Bronchial epithelial cell (primary cell): ENCODE results near the gene DAAM1. TPM values are rescaled to one million over a fixed set of nuclear protein-coding genes. Genes with fewer than 3 reads are reported as not detected.

ENCODE experiments used
- DNase-seq: peaks from one replicate; pipeline ENCODE4 v3.0.0-alpha.2; 2010; ENCODE audit warnings: low read depth
- FAIRE-seq: peaks from 2 replicates; lab custom pipeline; 2011; peaks lifted over from hg19 to GRCh38; lab: Jason Lieb, UNC
- H3K27me3 ChIP-seq: 2 replicates; pipeline ENCODE4 v1.5.1; 2011; ENCODE audit warnings: low read length; ENCODE audit not compliant: control insufficient read depth, insufficient read depth
- H3K36me3 ChIP-seq: 2 replicates; pipeline ENCODE4 v1.5.1; 2011; ENCODE audit warnings: low read length; ENCODE audit not compliant: control insufficient read depth, insufficient read depth
- H3K4me3 ChIP-seq: 2 replicates; pipeline ENCODE4 v1.5.1; 2011; ENCODE audit warnings: mild to moderate bottlenecking, low read depth, low read length, control low read depth
- total RNA-seq: library from RNA; depleted of rRNA; stranded (reverse); fragments of >200 nt; gene quantifications from 2 replicates; pipeline ENCODE4 v1.2.1, GENCODE V29; 2014
- TF ChIP-seq, protein P1 (sequence below): IDR thresholded peaks from 2 replicates; pipeline ENCODE4 v1.5.1; 2011; ENCODE audit warnings: mild to moderate bottlenecking, moderate library complexity, low read length, control low read depth, inconsistent platforms; ENCODE audit not compliant: insufficient read depth, severe bottlenecking

DAAM1 gene
- total RNA-seq, 1 donor from 2014 or later: 16.6 TPM

- H3K27me3 ChIP-seq: no peaks in the 10 kb centered on the region
- no peak overlapping the region for H3K4me3 ChIP-seq
- DNase-seq (no peak), FAIRE-seq (no peak)
- no peaks in the 10 kb centered on the region for H3K36me3 ChIP-seq
- TF ChIP-seq, protein P1, sequence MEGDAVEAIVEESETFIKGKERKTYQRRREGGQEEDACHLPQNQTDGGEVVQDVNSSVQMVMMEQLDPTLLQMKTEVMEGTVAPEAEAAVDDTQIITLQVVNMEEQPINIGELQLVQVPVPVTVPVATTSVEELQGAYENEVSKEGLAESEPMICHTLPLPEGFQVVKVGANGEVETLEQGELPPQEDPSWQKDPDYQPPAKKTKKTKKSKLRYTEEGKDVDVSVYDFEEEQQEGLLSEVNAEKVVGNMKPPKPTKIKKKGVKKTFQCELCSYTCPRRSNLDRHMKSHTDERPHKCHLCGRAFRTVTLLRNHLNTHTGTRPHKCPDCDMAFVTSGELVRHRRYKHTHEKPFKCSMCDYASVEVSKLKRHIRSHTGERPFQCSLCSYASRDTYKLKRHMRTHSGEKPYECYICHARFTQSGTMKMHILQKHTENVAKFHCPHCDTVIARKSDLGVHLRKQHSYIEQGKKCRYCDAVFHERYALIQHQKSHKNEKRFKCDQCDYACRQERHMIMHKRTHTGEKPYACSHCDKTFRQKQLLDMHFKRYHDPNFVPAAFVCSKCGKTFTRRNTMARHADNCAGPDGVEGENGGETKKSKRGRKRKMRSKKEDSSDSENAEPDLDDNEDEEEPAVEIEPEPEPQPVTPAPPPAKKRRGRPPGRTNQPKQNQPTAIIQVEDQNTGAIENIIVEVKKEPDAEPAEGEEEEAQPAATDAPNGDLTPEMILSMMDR: no peak
Observed at GRCh38 chr14:59213368-59214315, 25.2 kb downstream of the DAAM1 start.

GRCh38 chr14:59214702-59215302, 26.3 kb downstream of the DAAM1 start:
- TF ChIP-seq, protein P1: no peak
- no peak overlapping the region for H3K4me3 ChIP-seq
- FAIRE-seq (no peak), DNase-seq (no peak)
- no peaks in the 10 kb centered on the region for H3K36me3 ChIP-seq
- H3K27me3 ChIP-seq: no peaks in the 10 kb centered on the region

- H3K4me3 ChIP-seq: no peak overlapping the region
- no peaks in the 10 kb centered on the region for H3K27me3 ChIP-seq
- FAIRE-seq (no peak), DNase-seq (no peak)
- TF ChIP-seq, protein P1: no peak
- no peaks in the 10 kb centered on the region for H3K36me3 ChIP-seq
Observed at GRCh38 chr14:59215322-59215721, 26.9 kb downstream of the DAAM1 start.

DNA sequence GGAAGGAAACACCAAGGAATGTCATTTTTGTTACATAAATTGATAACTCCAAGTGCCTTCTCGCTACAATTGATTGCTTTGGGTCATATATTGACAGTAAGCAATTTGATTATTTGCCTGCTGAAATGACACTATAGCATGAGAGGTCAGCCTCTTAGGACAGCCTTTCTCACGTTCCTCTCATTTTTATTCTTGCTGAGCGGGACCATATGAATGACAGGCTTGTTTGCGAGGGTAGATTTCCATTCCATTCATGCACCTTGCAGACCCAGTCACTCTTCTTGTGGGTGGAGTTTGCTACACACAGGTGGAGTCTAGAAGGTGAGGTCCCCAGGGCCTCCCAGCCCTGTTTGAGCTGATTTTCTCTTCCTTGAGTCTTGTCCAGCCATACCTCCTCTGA, 27.3 kb downstream of the DAAM1 start:
- FAIRE-seq: no peak
- TF ChIP-seq, protein P1: no peak

DNA sequence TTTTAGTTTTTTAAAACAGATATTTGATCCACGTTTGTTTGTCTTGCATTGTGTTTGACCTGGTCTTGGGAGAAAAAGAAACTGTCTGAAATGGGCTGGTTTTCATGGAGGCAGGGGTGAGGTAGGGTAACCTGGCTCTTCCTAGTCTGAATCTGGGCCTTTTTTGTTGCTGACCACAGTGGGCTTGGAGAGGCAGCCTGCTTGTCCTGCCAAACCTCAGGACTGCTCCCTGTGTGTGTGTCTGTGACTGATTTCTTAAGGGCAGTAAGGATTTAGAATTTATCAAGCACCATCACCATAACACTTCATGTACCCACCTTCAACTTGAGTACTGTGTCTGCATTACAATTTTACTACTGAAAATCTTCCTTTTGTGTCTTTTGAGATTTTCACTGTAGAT, 28.5 kb downstream of the DAAM1 start:
- no peak overlapping the region for H3K4me3 ChIP-seq
- TF ChIP-seq, protein P1: no peak
- no peaks in the 10 kb centered on the region for H3K27me3 ChIP-seq
- no peak for FAIRE-seq
- no peak for DNase-seq
- no peaks in the 10 kb centered on the region for H3K36me3 ChIP-seq

More for the DNA sequence above, 27.3 kb downstream of the DAAM1 start:
- Histone ChIP-seq H3K36me3 (no peaks in the 10 kb centered on the region), H3K4me3 (no peak overlapping the region), H3K27me3 (no peaks in the 10 kb centered on the region)
- DNase-seq: no peak
